ENCODE results near the gene TPCN2.

Gene TPCN2

GRCh38 chr11:69121021-69121420 lies 72.3 kb downstream of the TPCN2 start:
- no peaks in the 10 kb centered on the region for H3K36me3 ChIP-seq (ENCODE audit: control insufficient read depth, insufficient read depth, low read length)
- H3K27ac ChIP-seq (ENCODE audit: low read depth, low read length): no peak overlapping the region
- H3K9ac ChIP-seq (ENCODE audit: low read depth, low read length): no peak overlapping the region
- H3K27me3 ChIP-seq (ENCODE audit: control insufficient read depth, insufficient read depth, low read length): no peaks in the 10 kb centered on the region
- H3K4me3 ChIP-seq (ENCODE audit: low read depth, low read length): no peak overlapping the region
- peaks cover 18% of the 10 kb centered on the region for H3K4me1 ChIP-seq (ENCODE audit: control insufficient read depth, insufficient read depth, low read length)
- H3K9me3 ChIP-seq (ENCODE audit: control insufficient read depth, insufficient read depth, low read length): no peaks in the 10 kb centered on the region

DNA sequence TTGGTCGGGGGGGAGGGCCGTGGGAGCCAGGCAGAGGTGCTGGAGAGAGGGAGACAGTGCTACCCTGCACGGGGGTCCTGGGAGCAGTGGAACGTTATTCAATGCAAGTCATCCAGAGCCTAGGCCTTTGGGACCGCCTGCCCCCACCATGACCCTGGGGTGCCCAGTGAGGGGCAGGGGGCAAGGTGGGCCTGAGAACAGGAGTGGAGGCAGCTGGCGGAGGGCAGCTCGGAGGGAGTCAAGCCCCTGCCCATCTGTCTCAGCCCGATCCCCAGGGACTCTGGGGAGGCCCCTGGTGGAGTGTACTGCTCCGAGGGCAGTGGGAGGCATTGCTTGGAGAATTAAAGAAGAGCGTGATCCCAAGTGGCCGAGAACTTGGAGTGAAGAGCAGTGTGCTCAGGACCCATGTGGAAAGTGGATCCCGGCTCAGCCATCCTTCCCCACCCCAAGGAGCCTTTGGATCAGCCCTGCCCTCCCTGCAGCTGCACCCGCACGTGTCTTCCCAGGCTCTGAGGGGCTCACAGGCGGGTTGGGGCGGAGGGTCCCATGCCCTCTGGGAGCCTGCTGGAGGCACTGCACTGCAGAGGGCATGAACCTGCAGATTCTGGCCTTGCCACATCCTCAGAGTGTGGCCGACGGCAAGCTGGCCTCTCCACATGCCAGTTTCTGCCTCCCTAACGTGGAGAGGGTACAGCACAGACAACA lies 73.0 kb downstream of the TPCN2 start:
- Histone ChIP-seq H3K36me3 (ENCODE audit: control insufficient read depth, insufficient read depth, low read length) (no peaks in the 10 kb centered on the region), H3K27me3 (ENCODE audit: control insufficient read depth, insufficient read depth, low read length) (no peaks in the 10 kb centered on the region), H3K4me1 (ENCODE audit: control insufficient read depth, insufficient read depth, low read length) (peaks cover 18% of the 10 kb centered on the region), H3K9ac (ENCODE audit: low read depth, low read length) (no peak overlapping the region), H3K9me3 (ENCODE audit: control insufficient read depth, insufficient read depth, low read length) (no peaks in the 10 kb centered on the region), H3K4me3 (ENCODE audit: low read depth, low read length) (no peak overlapping the region), H3K27ac (ENCODE audit: low read depth, low read length) (no peak overlapping the region)

- no peaks in the 10 kb centered on the region for H3K36me3 ChIP-seq (ENCODE audit: control insufficient read depth, insufficient read depth, low read length)
- H3K27me3 ChIP-seq (ENCODE audit: control insufficient read depth, insufficient read depth, low read length): no peaks in the 10 kb centered on the region
- H3K27ac ChIP-seq (ENCODE audit: low read depth, low read length): peak overlapping the region; percentile 93
- no peak overlapping the region for H3K4me3 ChIP-seq (ENCODE audit: low read depth, low read length)
- H3K9me3 ChIP-seq (ENCODE audit: control insufficient read depth, insufficient read depth, low read length): no peaks in the 10 kb centered on the region
- no peak overlapping the region for H3K9ac ChIP-seq (ENCODE audit: low read depth, low read length)
- H3K4me1 ChIP-seq (ENCODE audit: control insufficient read depth, insufficient read depth, low read length): peaks cover 18% of the 10 kb centered on the region
Measured at GRCh38 chr11:69122326-69122629, 73.5 kb downstream of the TPCN2 start.

DNA sequence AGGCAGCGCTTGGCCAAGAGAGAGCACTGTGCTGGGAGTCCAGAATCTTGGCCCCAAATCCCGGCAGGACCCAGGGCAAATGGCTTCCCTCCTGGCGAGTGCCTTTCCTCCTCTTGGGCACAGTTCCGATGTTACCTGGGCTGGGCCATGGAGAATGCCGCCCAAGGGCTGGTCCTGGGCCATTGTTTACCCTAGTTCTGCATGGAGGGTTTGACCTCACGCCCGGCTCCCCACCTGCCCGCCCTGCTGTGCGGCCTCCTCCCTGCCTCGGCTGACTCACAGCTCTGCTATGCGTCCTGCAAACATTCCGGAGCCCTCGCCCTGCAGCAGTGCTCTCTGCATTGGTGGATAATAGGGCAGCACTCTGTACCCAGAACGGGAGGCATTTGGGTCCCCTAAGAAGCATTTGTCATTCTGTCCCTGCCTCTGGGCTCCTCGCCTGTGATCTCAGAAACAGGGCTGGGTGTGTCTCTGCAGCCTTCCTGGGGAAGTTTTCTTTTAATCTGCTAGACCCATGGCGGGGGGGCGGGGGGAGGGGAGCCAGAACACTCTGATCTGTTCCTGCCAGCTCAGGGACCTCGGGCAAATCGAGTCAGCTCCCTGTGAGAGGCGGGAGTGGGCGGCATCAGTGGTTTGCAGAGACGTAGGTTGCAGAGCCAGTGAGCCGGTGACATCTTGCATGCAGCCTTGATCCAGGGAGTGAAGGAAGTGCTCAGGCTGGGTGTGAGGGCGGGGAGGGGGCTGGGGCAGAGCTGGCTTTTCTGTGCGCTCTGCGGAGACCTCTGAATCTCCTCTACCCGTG lies 74.1 kb downstream of the TPCN2 start:
- no peak overlapping the region for H3K9ac ChIP-seq (ENCODE audit: low read depth, low read length)
- H3K4me3 ChIP-seq (ENCODE audit: low read depth, low read length): peak overlapping the region; percentile 11
- H3K4me1 ChIP-seq (ENCODE audit: control insufficient read depth, insufficient read depth, low read length): peaks cover 18% of the 10 kb centered on the region
- H3K27me3 ChIP-seq (ENCODE audit: control insufficient read depth, insufficient read depth, low read length): no peaks in the 10 kb centered on the region
- H3K36me3 ChIP-seq (ENCODE audit: control insufficient read depth, insufficient read depth, low read length): no peaks in the 10 kb centered on the region
- no peaks in the 10 kb centered on the region for H3K9me3 ChIP-seq (ENCODE audit: control insufficient read depth, insufficient read depth, low read length)
- H3K27ac ChIP-seq (ENCODE audit: low read depth, low read length): peak overlapping the region; percentile 93

DNA sequence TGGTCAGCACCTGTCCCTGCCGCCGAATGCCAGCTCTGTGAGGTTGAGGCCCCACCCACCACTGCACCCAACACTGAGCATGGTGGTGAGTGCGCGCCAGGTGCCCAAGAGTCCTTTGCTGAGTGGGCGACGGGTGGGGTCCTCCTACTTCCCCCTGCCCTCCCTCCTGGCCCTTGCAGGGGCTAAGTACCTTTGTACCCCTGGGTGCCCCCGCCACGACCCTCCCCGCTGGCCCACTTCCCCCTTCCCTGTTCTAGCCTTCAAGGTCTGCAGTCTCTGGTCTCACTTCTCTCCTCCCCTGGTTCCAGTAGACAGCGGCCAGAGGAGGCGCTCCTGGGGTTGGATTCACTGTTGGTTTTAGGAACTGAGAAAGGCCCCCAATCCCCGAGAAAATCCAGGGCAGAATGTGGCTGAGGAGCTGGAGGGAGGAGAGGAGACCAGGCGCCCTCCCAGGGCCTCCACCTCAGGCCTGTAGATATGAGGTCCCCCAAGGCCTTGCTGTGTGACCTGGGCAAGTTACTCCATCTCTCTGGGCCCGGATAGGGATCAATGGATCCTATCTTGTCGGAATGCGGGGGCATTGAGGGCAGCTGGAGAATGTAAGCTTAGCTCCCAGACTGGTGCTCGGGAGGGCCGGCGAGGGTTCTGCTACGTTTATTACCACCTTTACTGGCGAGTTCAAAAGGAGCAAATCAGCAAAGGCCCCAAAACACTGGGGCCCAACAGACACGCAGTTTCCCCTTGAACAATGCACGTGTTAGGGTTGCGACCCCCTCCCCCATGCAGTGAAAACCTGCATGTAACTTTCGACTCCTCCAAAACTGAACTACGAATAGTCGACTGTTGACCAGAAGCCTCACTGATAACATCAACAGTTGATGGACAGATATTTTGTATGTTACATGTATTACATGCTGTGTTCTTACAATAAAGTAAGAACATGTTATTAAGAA lies 75.1 kb downstream of the TPCN2 start:
- Histone ChIP-seq H3K9ac (ENCODE audit: low read depth, low read length) (no peak overlapping the region), H3K4me3 (ENCODE audit: low read depth, low read length) (peak overlapping the region; percentile 11), H3K27ac (ENCODE audit: low read depth, low read length) (peak overlapping the region; percentile 93), H3K36me3 (ENCODE audit: control insufficient read depth, insufficient read depth, low read length) (no peaks in the 10 kb centered on the region), H3K27me3 (ENCODE audit: control insufficient read depth, insufficient read depth, low read length) (no peaks in the 10 kb centered on the region), H3K4me1 (ENCODE audit: control insufficient read depth, insufficient read depth, low read length) (peaks cover 18% of the 10 kb centered on the region), H3K9me3 (ENCODE audit: control insufficient read depth, insufficient read depth, low read length) (no peaks in the 10 kb centered on the region)

DNA sequence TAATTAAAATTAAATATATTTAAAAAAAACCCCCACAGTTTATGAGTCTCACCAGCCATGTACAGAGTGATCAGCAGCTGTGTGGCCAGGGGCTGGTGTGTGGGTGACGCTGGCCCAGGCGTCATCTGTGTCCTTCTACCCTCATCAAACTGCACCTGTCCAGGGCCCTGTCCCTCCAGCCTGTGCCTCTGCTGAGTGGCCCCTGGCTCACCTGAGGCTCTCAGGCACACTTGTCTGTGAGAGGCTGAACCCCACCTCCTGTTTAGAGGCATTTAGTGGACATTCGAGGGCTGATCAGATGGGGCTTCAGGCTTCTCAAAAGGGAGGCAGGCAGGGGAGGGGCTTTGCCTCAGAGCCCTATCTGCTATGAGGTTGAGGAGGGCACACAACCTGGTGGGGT lies 77.1 kb downstream of the TPCN2 start:
- no peaks in the 10 kb centered on the region for H3K36me3 ChIP-seq (ENCODE audit: control insufficient read depth, insufficient read depth, low read length)
- no peaks in the 10 kb centered on the region for H3K9me3 ChIP-seq (ENCODE audit: control insufficient read depth, insufficient read depth, low read length)
- no peak overlapping the region for H3K27ac ChIP-seq (ENCODE audit: low read depth, low read length)
- peaks cover 18% of the 10 kb centered on the region for H3K4me1 ChIP-seq (ENCODE audit: control insufficient read depth, insufficient read depth, low read length)
- no peak overlapping the region for H3K4me3 ChIP-seq (ENCODE audit: low read depth, low read length)
- H3K9ac ChIP-seq (ENCODE audit: low read depth, low read length): no peak overlapping the region
- no peaks in the 10 kb centered on the region for H3K27me3 ChIP-seq (ENCODE audit: control insufficient read depth, insufficient read depth, low read length)

- no peak overlapping the region for H3K27ac ChIP-seq (ENCODE audit: low read depth, low read length)
- H3K9me3 ChIP-seq (ENCODE audit: control insufficient read depth, insufficient read depth, low read length): no peaks in the 10 kb centered on the region
- H3K36me3 ChIP-seq (ENCODE audit: control insufficient read depth, insufficient read depth, low read length): no peaks in the 10 kb centered on the region
- no peak overlapping the region for H3K9ac ChIP-seq (ENCODE audit: low read depth, low read length)
- H3K27me3 ChIP-seq (ENCODE audit: control insufficient read depth, insufficient read depth, low read length): no peaks in the 10 kb centered on the region
- H3K4me3 ChIP-seq (ENCODE audit: low read depth, low read length): no peak overlapping the region
- H3K4me1 ChIP-seq (ENCODE audit: control insufficient read depth, insufficient read depth, low read length): peaks cover 18% of the 10 kb centered on the region
Measured at GRCh38 chr11:69126286-69126685, 77.6 kb downstream of the TPCN2 start.

DNA sequence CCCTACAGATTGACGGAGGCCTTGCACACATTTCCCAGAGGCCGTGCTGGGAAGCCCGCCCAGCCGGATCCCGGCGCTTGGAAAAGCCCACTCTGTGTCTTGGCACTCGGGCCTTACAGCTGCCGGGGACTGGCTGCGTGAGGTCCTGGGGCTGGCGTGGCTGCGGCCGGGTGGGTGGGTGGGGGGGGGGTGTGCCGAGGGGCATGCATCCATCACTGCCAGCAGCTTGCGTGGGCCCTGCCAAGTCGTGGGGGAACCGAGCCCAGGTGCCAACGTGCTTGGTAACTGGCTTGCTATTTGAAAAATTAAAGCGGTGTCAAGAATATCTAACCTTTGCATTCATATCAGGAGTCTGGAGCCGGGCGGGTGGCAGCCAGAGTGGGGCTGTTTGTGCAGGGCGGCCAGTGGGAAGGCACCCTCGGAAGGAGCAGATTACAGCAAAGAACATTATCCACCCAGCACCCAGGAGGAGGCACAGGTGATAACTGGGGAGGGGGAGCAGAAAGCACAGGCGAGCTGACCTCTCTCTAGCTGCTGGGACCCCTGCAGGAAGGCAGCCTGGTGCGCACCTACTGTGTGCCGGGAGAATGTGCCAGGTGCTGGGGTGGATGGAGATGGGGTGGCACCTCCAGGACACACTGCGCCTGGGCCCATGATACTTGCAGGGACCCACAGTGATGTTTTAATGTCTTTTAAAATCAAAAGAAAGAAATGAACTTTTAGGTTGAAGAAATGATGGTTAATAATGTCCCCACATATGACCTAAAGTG lies 78.5 kb downstream of the TPCN2 start:
- no peaks in the 10 kb centered on the region for H3K9me3 ChIP-seq (ENCODE audit: control insufficient read depth, insufficient read depth, low read length)
- no peak overlapping the region for H3K4me3 ChIP-seq (ENCODE audit: low read depth, low read length)
- no peak overlapping the region for H3K27ac ChIP-seq (ENCODE audit: low read depth, low read length)
- H3K36me3 ChIP-seq (ENCODE audit: control insufficient read depth, insufficient read depth, low read length): no peaks in the 10 kb centered on the region
- no peaks in the 10 kb centered on the region for H3K27me3 ChIP-seq (ENCODE audit: control insufficient read depth, insufficient read depth, low read length)
- H3K9ac ChIP-seq (ENCODE audit: low read depth, low read length): no peak overlapping the region
- peaks cover 14% of the 10 kb centered on the region for H3K4me1 ChIP-seq (ENCODE audit: control insufficient read depth, insufficient read depth, low read length)

DNA sequence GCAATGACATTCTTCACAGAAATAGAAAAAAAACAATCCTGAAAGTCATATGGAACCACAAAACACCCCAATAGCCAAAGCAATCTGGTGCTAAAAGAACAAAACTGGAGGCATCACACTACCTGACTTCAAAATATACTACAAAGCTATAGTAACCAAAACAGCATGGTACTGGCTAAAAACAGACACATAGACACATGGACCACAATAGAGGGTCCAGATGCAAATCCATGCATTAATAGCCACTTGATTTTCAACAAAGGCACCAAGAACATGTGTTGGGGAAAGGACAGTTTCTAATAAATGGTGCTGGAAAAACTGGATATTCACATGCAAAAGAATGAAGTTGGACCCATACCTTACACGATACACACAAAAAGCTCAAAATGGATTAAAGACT lies 79.2 kb downstream of the TPCN2 start:
- H3K9ac ChIP-seq (ENCODE audit: low read depth, low read length): no peak overlapping the region
- no peaks in the 10 kb centered on the region for H3K9me3 ChIP-seq (ENCODE audit: control insufficient read depth, insufficient read depth, low read length)
- no peaks in the 10 kb centered on the region for H3K36me3 ChIP-seq (ENCODE audit: control insufficient read depth, insufficient read depth, low read length)
- H3K4me1 ChIP-seq (ENCODE audit: control insufficient read depth, insufficient read depth, low read length): peaks cover 10% of the 10 kb centered on the region
- no peak overlapping the region for H3K27ac ChIP-seq (ENCODE audit: low read depth, low read length)
- no peaks in the 10 kb centered on the region for H3K27me3 ChIP-seq (ENCODE audit: control insufficient read depth, insufficient read depth, low read length)
- no peak overlapping the region for H3K4me3 ChIP-seq (ENCODE audit: low read depth, low read length)

GRCh38 chr11:69129053-69129452 lies 80.3 kb downstream of the TPCN2 start:
- H3K27ac ChIP-seq (ENCODE audit: low read depth, low read length): no peak overlapping the region
- peaks cover 2% of the 10 kb centered on the region; the same call in 1 of the 2 replicates for H3K9me3 ChIP-seq (ENCODE audit: control insufficient read depth, insufficient read depth, low read length)
- H3K36me3 ChIP-seq (ENCODE audit: control insufficient read depth, insufficient read depth, low read length): no peaks in the 10 kb centered on the region
- no peak overlapping the region for H3K9ac ChIP-seq (ENCODE audit: low read depth, low read length)
- peaks cover 3% of the 10 kb centered on the region; the same call in 1 of the 2 replicates for H3K4me1 ChIP-seq (ENCODE audit: control insufficient read depth, insufficient read depth, low read length)
- H3K27me3 ChIP-seq (ENCODE audit: control insufficient read depth, insufficient read depth, low read length): no peaks in the 10 kb centered on the region
- H3K4me3 ChIP-seq (ENCODE audit: low read depth, low read length): no peak overlapping the region
